Measurements from ENCODE around the gene FBXL20. TPM values are rescaled to one million over a fixed set of nuclear protein-coding genes. Genes with fewer than 3 reads are reported as not detected.

The FBXL20 gene
- total RNA-seq, 1 donor from 2014 or later, result 14.1 TPM

DNA sequence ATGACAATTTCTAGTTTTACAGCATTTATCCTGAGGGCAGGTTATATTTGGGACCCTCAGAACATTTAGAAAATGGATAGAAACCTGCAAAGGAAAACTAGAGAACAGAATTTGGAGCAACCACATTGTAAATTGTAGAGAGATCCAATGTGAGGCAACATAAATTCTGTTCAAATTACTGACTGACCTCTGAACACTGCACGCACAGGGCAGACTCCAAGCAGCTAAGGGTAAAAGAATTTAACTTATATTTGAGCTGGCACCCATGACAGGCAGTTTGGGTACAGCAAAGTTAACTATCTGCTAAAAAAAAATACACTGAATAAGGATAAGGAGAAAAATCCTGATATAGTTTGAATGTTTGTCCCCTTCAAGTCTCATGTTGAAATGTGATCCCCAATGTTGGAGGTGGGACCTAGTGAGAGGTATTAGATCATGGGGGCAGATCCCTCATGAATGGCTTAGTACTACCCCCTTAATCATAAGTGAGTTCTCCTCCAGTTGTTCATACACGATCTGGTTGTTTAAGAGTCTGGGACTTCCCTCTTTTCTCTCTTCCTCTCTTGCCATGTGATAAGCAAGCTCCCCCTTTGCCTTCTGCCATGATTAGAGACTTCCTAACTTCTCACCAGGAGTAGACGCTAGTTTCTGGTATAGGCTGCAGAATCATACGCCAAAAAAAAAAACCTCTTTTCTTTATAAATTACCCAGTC lies 75.7 kb downstream of the FBXL20 start:
- no peaks in the 10 kb centered on the region for H3K9me3 Mint-ChIP-seq
- no peaks in the 10 kb centered on the region for H3K36me3 Mint-ChIP-seq (ENCODE audit: low read depth)
- TF ChIP-seq, protein P1, sequence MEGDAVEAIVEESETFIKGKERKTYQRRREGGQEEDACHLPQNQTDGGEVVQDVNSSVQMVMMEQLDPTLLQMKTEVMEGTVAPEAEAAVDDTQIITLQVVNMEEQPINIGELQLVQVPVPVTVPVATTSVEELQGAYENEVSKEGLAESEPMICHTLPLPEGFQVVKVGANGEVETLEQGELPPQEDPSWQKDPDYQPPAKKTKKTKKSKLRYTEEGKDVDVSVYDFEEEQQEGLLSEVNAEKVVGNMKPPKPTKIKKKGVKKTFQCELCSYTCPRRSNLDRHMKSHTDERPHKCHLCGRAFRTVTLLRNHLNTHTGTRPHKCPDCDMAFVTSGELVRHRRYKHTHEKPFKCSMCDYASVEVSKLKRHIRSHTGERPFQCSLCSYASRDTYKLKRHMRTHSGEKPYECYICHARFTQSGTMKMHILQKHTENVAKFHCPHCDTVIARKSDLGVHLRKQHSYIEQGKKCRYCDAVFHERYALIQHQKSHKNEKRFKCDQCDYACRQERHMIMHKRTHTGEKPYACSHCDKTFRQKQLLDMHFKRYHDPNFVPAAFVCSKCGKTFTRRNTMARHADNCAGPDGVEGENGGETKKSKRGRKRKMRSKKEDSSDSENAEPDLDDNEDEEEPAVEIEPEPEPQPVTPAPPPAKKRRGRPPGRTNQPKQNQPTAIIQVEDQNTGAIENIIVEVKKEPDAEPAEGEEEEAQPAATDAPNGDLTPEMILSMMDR (IDR thresholded peaks at IDR 0.05), result no peak
- POLR2A ChIA-PET, result no interaction called here
- CTCF ChIA-PET, result interaction anchor here (1.9 kb wide), 1 partner anchor 81 kb away, joined by 5 read pairs; no protein-coding TSS in a partner anchor
- intact Hi-C loops (cut with micrococcal nuclease), result no loop called here
- DNase-seq (no peak), ATAC-seq (ENCODE audit: low read depth) (no peak)
- H3K4me3 Mint-ChIP-seq, result no peak overlapping the region
- H3K4me1 Mint-ChIP-seq, result peaks cover 17% of the 10 kb centered on the region
- H3K27me3 Mint-ChIP-seq, result no peaks in the 10 kb centered on the region
- peak overlapping the region; percentile 63 for H3K27ac Mint-ChIP-seq

DNA sequence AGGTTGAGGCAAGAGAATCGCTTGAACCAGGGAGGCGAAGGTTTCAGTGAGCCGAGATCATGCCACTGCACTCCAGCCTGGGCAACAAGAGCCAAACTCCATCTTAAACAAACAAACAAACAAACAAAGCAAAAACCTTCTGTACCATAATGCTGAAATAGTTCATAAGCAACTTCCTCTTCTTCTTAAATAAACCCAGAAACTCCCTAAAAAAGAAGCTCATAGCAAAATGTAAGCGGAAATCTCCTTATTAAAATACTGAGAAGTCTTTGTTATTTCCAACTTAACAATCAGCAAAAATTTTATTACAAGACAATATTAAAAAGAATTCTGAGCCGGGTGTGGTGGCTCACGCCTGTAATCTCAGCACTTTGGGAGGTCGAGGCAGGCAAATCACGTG lies 82.8 kb downstream of the FBXL20 start:
- TF ChIP-seq, protein P1 (IDR thresholded peaks at IDR 0.05), result no peak
- ChIA-PET POLR2A (no interaction called here), CTCF (no interaction called here)
- H3K4me3 Mint-ChIP-seq, result no peak overlapping the region
- H3K36me3 Mint-ChIP-seq (ENCODE audit: low read depth), result peaks cover 10% of the 10 kb centered on the region
- H3K27me3 Mint-ChIP-seq, result no peaks in the 10 kb centered on the region
- intact Hi-C loops (cut with micrococcal nuclease), result no loop called here
- ATAC-seq (ENCODE audit: low read depth) (no peak), DNase-seq (no peak)
- peaks cover 5% of the 10 kb centered on the region for H3K4me1 Mint-ChIP-seq
- H3K9me3 Mint-ChIP-seq, result no peaks in the 10 kb centered on the region
- no peak overlapping the region for H3K27ac Mint-ChIP-seq

DNA sequence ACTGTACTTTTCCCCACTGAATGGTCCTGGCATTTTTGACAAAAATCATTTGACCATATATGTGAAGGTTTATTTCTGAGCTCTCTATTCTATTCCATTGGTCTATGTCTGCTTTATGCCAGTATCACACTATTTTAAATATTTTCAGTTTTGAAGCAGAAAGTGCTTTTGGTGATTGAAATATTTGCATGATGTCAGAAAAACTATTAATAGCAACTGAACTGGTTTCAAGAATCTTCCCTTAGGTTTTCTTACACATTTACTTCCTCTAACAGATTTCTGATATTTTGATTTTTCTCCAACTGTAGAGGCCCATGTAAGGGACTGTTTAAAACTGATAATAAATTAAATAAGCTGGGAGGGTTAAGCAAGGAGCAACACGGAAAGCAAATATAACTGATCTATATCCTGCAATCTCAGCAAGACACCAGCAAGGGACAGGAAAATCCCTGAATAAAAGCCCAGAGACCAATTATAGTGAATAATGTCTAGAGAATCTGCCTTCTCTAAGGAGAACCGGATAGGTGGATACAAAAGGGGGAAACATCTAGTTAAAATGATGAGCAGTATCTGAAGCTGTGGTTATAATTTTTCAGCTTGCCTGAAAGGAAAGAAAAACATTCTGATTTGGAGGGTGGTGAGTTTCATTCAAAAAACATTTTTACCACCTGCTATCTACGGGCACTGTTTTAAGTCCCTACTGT lies 94.8 kb downstream of the FBXL20 start:
- peak; percentile 60 for ATAC-seq (ENCODE audit: low read depth)
- ChIA-PET POLR2A (interaction anchor here (0.9 to 1.6 kb wide), 4 partner anchors 14 to 155 kb away, joined by 3 to 9 read pairs (median 6); partner anchors contain the start of genes CDK12, FBXL20 and RPL19), CTCF (no interaction called here)
- peaks cover 19% of the 10 kb centered on the region for H3K36me3 Mint-ChIP-seq (ENCODE audit: low read depth)
- peak overlapping the region; percentile 75 for H3K27ac Mint-ChIP-seq
- intact Hi-C loops (cut with micrococcal nuclease), result loop anchor here (5.0 kb wide), 1 partner anchor 96 kb away; the partner anchor contains the start of gene FBXL20
- TF ChIP-seq, protein P1 (IDR thresholded peaks at IDR 0.05), result no peak
- no peaks in the 10 kb centered on the region for H3K27me3 Mint-ChIP-seq
- H3K4me3 Mint-ChIP-seq, result peak overlapping the region; percentile 75
- no peaks in the 10 kb centered on the region for H3K9me3 Mint-ChIP-seq
- DNase-seq, result no peak
- H3K4me1 Mint-ChIP-seq, result peaks cover 23% of the 10 kb centered on the region

DNA sequence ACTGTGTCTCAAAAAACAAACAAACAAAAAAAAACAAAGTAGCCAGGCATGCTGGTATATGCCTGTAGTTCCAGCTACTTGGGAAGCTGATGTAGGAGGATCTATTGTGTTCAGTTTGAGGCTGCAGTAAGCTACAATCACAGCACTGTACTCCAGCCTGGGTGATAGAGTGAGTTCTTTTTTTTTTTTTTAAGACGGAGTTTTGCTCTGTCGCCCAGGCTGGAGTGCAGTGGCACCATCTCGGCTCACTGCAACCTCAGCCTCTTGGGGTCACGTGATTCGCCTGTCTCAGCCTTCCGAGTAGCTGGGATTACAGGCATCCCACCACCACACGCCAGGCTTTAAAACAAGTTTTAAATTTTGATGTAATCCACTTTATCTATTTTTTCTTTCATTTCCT lies 95.4 kb downstream of the FBXL20 start:
- intact Hi-C loops (cut with micrococcal nuclease), result loop anchor here (5.0 kb wide), 1 partner anchor 96 kb away; the partner anchor contains the start of gene FBXL20
- H3K36me3 Mint-ChIP-seq (ENCODE audit: low read depth), result peaks cover 24% of the 10 kb centered on the region
- POLR2A ChIA-PET, result interaction anchor here (1.2 to 1.6 kb wide), 3 partner anchors 13 to 106 kb away, joined by 4 to 9 read pairs (median 7); partner anchors contain the start of genes FBXL20 and RPL19
- H3K4me3 Mint-ChIP-seq, result peak overlapping the region; percentile 75
- no peak for DNase-seq
- ATAC-seq (ENCODE audit: low read depth), result peak; percentile 42
- H3K4me1 Mint-ChIP-seq, result peaks cover 25% of the 10 kb centered on the region
- H3K27ac Mint-ChIP-seq, result peak overlapping the region; percentile 75
- TF ChIP-seq, protein P1 (IDR thresholded peaks at IDR 0.05), result no peak
- H3K9me3 Mint-ChIP-seq, result no peaks in the 10 kb centered on the region
- no peaks in the 10 kb centered on the region for H3K27me3 Mint-ChIP-seq
- CTCF ChIA-PET, result no interaction called here

DNA sequence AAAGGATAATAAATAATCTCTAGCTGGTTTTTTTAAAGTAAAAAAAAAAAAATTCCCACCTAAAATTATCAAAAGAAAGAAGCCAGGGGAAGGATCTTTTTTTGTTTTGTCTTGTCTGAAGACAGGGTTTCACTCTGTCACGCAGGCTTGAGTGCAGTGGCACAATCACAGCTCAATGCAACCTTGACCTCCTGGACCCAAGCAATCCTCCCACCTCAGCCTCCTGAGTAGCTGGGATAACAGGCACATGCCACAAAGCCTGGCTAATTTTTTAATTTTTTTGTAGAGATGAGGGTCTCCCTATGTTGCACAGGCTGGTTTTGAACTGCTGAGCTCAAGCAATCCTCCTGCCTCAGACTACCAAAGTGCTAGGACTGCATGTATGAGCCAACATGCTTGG lies 97.2 kb downstream of the FBXL20 start:
- Mint-ChIP-seq H3K36me3 (ENCODE audit: low read depth) (peaks cover 36% of the 10 kb centered on the region), H3K9me3 (no peaks in the 10 kb centered on the region), H3K4me3 (no peak overlapping the region), H3K27ac (no peak overlapping the region), H3K27me3 (no peaks in the 10 kb centered on the region), H3K4me1 (peaks cover 25% of the 10 kb centered on the region)
- no peak for DNase-seq
- ChIA-PET CTCF (no interaction called here), POLR2A (interaction anchor here (0.5 to 0.8 kb wide), 3 partner anchors 10 to 545 kb away, joined by 3 read pairs; no protein-coding TSS in a partner anchor)
- intact Hi-C loops (cut with micrococcal nuclease), result no loop called here
- ATAC-seq (ENCODE audit: low read depth), result no peak
- TF ChIP-seq, protein P1 (IDR thresholded peaks at IDR 0.05), result no peak

All from activated B cell treated with CpG ODN at 0.5 μM for 24 hours (primary cell).